Kasumi-1 (cell line): ENCODE results near the gene MELTF.

ENCODE experiments used
- DNase-seq, 2 experiments: peaks; one replicate each; lab custom pipeline; 2025; lab: John Stamatoyannopoulos, UW

The MELTF gene

GRCh38 chr3:196968233-196969133, 61.1 kb downstream of the MELTF start, which contains the start of gene PIGZ:
PIGZ (minus strand) TSS chr3:196968833; CDS start chr3:196952031, 16,802 bp downstream.
- DNase-seq: peak; percentile 21 to 28

- DNase-seq: no peak
These were observed 62.0 kb downstream of the MELTF start for GRCh38 chr3:196967412-196968232.

GRCh38 chr3:196966526-196967401, 62.9 kb downstream of the MELTF start:
- no peak for DNase-seq

- DNase-seq: no peak
These were observed 63.8 kb downstream of the MELTF start for GRCh38 chr3:196965804-196966173.

GRCh38 chr3:196965112-196965803, 64.4 kb downstream of the MELTF start:
- no peak for DNase-seq

GRCh38 chr3:196963631-196963953, 66.0 kb downstream of the MELTF start:
- no peak for DNase-seq

GRCh38 chr3:196962930-196963630, 66.5 kb downstream of the MELTF start:
- DNase-seq: no peak

- no peak for DNase-seq
These were observed 67.3 kb downstream of the MELTF start for GRCh38 chr3:196962108-196962929.

- DNase-seq: no peak
These were observed 74.8 kb downstream of the MELTF start for GRCh38 chr3:196954832-196955231.
